ENCODE measurements around the gene CELA3B. TPM values are rescaled to one million over a fixed set of nuclear protein-coding genes. Genes with fewer than 3 reads are reported as not detected.
A peak's percentile ranks its signal among the peaks of the same experiment; 100 is the strongest.

CELA3B gene
- total and polyA plus RNA-seq, 3 donors from 2014 or later, result 0.34 to 0.63 TPM; not detected in 1

- intact Hi-C loops (cut with DNase I; ENCODE audit: low total_unique reads), result no loop called here
- TF ChIP-seq POLR2A (IDR thresholded peaks at IDR 0.05) (no peak), CTCF (IDR thresholded peaks at IDR 0.05) (no peak)
- 68 to 71% methylated on average over 10 of the region's 10 CpGs for WGBS, 2 donors
- Histone ChIP-seq H3K36me3 (ENCODE audit: low read depth, missing control alignments) (no peaks in the 10 kb centered on the region), H3K4me3 (no peak overlapping the region), H3K27me3 (no peaks in the 10 kb centered on the region), H3K27ac (no peak overlapping the region), H3K9me3 (no peaks in the 10 kb centered on the region), H3K4me1 (no peaks in the 10 kb centered on the region)
- peak; percentile 18 for DNase-seq
These were observed 42.0 kb downstream of the CELA3B start for GRCh38 chr1:22018583-22019559.

- Histone ChIP-seq H3K4me3 (no peak overlapping the region), H3K36me3 (ENCODE audit: low read depth, missing control alignments) (no peaks in the 10 kb centered on the region), H3K27me3 (no peaks in the 10 kb centered on the region), H3K27ac (no peak overlapping the region), H3K4me1 (no peaks in the 10 kb centered on the region), H3K9me3 (no peaks in the 10 kb centered on the region)
- intact Hi-C loops (cut with DNase I; ENCODE audit: low total_unique reads), result no loop called here
- WGBS, 2 donors, result 84 to 89% methylated on average over 5 to 6 of the region's 6 CpGs
- no peak for DNase-seq
- no peak for TF ChIP-seq POLR2A (IDR thresholded peaks at IDR 0.05)
- no peak for TF ChIP-seq CTCF (IDR thresholded peaks at IDR 0.05)
These were observed 44.2 kb downstream of the CELA3B start for GRCh38 chr1:22021061-22021460.

- peak overlapping the region; percentile 85 to 96 for H3K27ac ChIP-seq
- no peaks in the 10 kb centered on the region for H3K36me3 ChIP-seq (ENCODE audit: low read depth, missing control alignments)
- intact Hi-C loops (cut with DNase I; ENCODE audit: low total_unique reads), result no loop called here
- peak overlapping the region; percentile 92 to 97 for H3K4me3 ChIP-seq
- peak; percentile 67 for DNase-seq
- H3K27me3 ChIP-seq, result no peaks in the 10 kb centered on the region
- TF ChIP-seq CTCF (IDR thresholded peaks at IDR 0.05), result no peak
- no peak for TF ChIP-seq POLR2A (IDR thresholded peaks at IDR 0.05)
- H3K4me1 ChIP-seq, result no peaks in the 10 kb centered on the region
- WGBS, 2 donors, result 4 to 7% methylated on average over 30 to 33 of the region's 33 CpGs
- no peaks in the 10 kb centered on the region for H3K9me3 ChIP-seq
These were observed 47.9 kb downstream of the CELA3B start for GRCh38 chr1:22024485-22025367.

- DNase-seq, result peak; percentile 94
- no peaks in the 10 kb centered on the region for H3K27me3 ChIP-seq
- no peaks in the 10 kb centered on the region for H3K9me3 ChIP-seq
- 0% methylated on average over 42 of the region's 42 CpGs for WGBS, 2 donors
- H3K27ac ChIP-seq, result peak overlapping the region; percentile 85 to 96
- H3K4me3 ChIP-seq, result peak overlapping the region; percentile 92 to 97
- TF ChIP-seq POLR2A (IDR thresholded peaks at IDR 0.05), result peak; percentile 5
- TF ChIP-seq CTCF (IDR thresholded peaks at IDR 0.05), result no peak
- intact Hi-C loops (cut with DNase I; ENCODE audit: low total_unique reads), result no loop called here
- H3K4me1 ChIP-seq, result no peaks in the 10 kb centered on the region
- no peaks in the 10 kb centered on the region for H3K36me3 ChIP-seq (ENCODE audit: low read depth, missing control alignments)
These were observed 48.7 kb downstream of the CELA3B start for GRCh38 chr1:22025368-22026155.
